GM19467 (cell line): ENCODE results near the gene PHC3.

Experiments
- ATAC-seq: cut with Tn5 transposase; IDR thresholded peaks from one replicate; pipeline ENCODE4 v1.9.1; 2021; ENCODE audit warnings: mild to moderate bottlenecking, moderate library complexity; ENCODE audit not compliant: unreplicated experiment

Gene PHC3

GRCh38 chr3:170080605-170081004 is 100.9 kb downstream of the PHC3 start:
- ATAC-seq: no peak

GRCh38 chr3:170079536-170080165 is 101.9 kb downstream of the PHC3 start:
- no peak for ATAC-seq

GRCh38 chr3:170078620-170079281 is 102.8 kb downstream of the PHC3 start:
- ATAC-seq: no peak

GRCh38 chr3:170077361-170077760 is 104.2 kb downstream of the PHC3 start:
- ATAC-seq: no peak

GRCh38 chr3:170076715-170077238 is 104.8 kb downstream of the PHC3 start:
- no peak for ATAC-seq

GRCh38 chr3:170075441-170076091 is 106.0 kb downstream of the PHC3 start:
- ATAC-seq: no peak

- no peak for ATAC-seq
Observed at GRCh38 chr3:170064108-170064507, 117.4 kb downstream of the PHC3 start.

GRCh38 chr3:170063691-170064090 is 117.8 kb downstream of the PHC3 start:
- ATAC-seq: no peak

- ATAC-seq: no peak
Observed at GRCh38 chr3:170062769-170063168, 118.8 kb downstream of the PHC3 start.

GRCh38 chr3:170062068-170062467 is 119.5 kb downstream of the PHC3 start:
- ATAC-seq: no peak

- no peak for ATAC-seq
Observed at GRCh38 chr3:170059447-170059846, 122.1 kb downstream of the PHC3 start.

- no peak for ATAC-seq
Observed at GRCh38 chr3:170058127-170058526, 123.4 kb downstream of the PHC3 start.

- no peak for ATAC-seq
Observed at GRCh38 chr3:170057550-170057949, 124.0 kb downstream of the PHC3 start.

GRCh38 chr3:170056710-170057454 is 124.7 kb downstream of the PHC3 start:
- ATAC-seq: peak; percentile 88

GRCh38 chr3:170055209-170055608 is 126.3 kb downstream of the PHC3 start:
- peak; percentile 54 for ATAC-seq

GRCh38 chr3:170054204-170054603 is 127.3 kb downstream of the PHC3 start:
- no peak for ATAC-seq

- ATAC-seq: no peak
Observed at GRCh38 chr3:170052398-170052797, 129.1 kb downstream of the PHC3 start.

GRCh38 chr3:170050753-170051152 is 130.8 kb downstream of the PHC3 start:
- no peak for ATAC-seq

GRCh38 chr3:170049146-170050000 is 132.2 kb downstream of the PHC3 start:
- ATAC-seq: no peak

- no peak for ATAC-seq
Observed at GRCh38 chr3:170047133-170047404, 134.5 kb downstream of the PHC3 start.
